Measurements from ENCODE around the gene GCH1.
"Not testable (repeated sequence)": the region's sequence is repeated elsewhere in the genome, so short reads cannot be mapped to it uniquely, and the experiment has no call there.

GCH1 gene

GRCh38 chr14:54816450-54816849, 86.2 kb downstream of the GCH1 start:
- no peak for DNase-seq

GRCh38 chr14:54815515-54815914, 87.1 kb downstream of the GCH1 start:
- no peak for DNase-seq

GRCh38 chr14:54815016-54815415, 87.6 kb downstream of the GCH1 start:
- DNase-seq: no peak

GRCh38 chr14:54814076-54814475, 88.5 kb downstream of the GCH1 start:
- DNase-seq: no peak

GRCh38 chr14:54813081-54813480, 89.5 kb downstream of the GCH1 start:
- DNase-seq: no peak

GRCh38 chr14:54812617-54813016, 90.0 kb downstream of the GCH1 start:
- DNase-seq: no peak

GRCh38 chr14:54809767-54810166, 92.9 kb downstream of the GCH1 start:
- DNase-seq: no peak

GRCh38 chr14:54808326-54809161, 94.1 kb downstream of the GCH1 start:
- DNase-seq: no peak

- no peak for DNase-seq
These were observed 94.7 kb downstream of the GCH1 start for GRCh38 chr14:54807881-54808280.

GRCh38 chr14:54807428-54807827, 95.2 kb downstream of the GCH1 start:
- no peak for DNase-seq

- no peak for DNase-seq
These were observed 96.0 kb downstream of the GCH1 start for GRCh38 chr14:54806616-54807015.

GRCh38 chr14:54805445-54806322, 96.9 kb downstream of the GCH1 start:
- DNase-seq: peak; percentile 93

GRCh38 chr14:54805070-54805444, 97.6 kb downstream of the GCH1 start:
- no peak for DNase-seq

- DNase-seq: no peak
These were observed 98.0 kb downstream of the GCH1 start for GRCh38 chr14:54804538-54805041.

GRCh38 chr14:54803926-54804537, 98.6 kb downstream of the GCH1 start:
- no peak for DNase-seq

- DNase-seq: no peak
These were observed 99.2 kb downstream of the GCH1 start for GRCh38 chr14:54803396-54803795.

- DNase-seq: not testable (repeated sequence)
These were observed 101.1 kb downstream of the GCH1 start for GRCh38 chr14:54801482-54801881.

- DNase-seq: no peak
These were observed 104.0 kb downstream of the GCH1 start for GRCh38 chr14:54798465-54799124.

- no peak for DNase-seq
These were observed 104.6 kb downstream of the GCH1 start for GRCh38 chr14:54797986-54798385.

GRCh38 chr14:54797556-54797955, 105.1 kb downstream of the GCH1 start:
- DNase-seq: no peak

- no peak for DNase-seq
These were observed 105.7 kb downstream of the GCH1 start for GRCh38 chr14:54796961-54797360.

- DNase-seq: no peak
These were observed 107.8 kb downstream of the GCH1 start for GRCh38 chr14:54794796-54795195.

- DNase-seq: no peak
These were observed 108.5 kb downstream of the GCH1 start for GRCh38 chr14:54794159-54794558.

Data from NCI-H1694 (cell line).